ENCODE results near the gene ART5. TPM values are rescaled to one million over a fixed set of nuclear protein-coding genes. Genes with fewer than 3 reads are reported as not detected.

ART5 gene
- total and polyA plus RNA-seq, 2 experiments from 2014 or later: 44.9 to 58.7 TPM

DNA sequence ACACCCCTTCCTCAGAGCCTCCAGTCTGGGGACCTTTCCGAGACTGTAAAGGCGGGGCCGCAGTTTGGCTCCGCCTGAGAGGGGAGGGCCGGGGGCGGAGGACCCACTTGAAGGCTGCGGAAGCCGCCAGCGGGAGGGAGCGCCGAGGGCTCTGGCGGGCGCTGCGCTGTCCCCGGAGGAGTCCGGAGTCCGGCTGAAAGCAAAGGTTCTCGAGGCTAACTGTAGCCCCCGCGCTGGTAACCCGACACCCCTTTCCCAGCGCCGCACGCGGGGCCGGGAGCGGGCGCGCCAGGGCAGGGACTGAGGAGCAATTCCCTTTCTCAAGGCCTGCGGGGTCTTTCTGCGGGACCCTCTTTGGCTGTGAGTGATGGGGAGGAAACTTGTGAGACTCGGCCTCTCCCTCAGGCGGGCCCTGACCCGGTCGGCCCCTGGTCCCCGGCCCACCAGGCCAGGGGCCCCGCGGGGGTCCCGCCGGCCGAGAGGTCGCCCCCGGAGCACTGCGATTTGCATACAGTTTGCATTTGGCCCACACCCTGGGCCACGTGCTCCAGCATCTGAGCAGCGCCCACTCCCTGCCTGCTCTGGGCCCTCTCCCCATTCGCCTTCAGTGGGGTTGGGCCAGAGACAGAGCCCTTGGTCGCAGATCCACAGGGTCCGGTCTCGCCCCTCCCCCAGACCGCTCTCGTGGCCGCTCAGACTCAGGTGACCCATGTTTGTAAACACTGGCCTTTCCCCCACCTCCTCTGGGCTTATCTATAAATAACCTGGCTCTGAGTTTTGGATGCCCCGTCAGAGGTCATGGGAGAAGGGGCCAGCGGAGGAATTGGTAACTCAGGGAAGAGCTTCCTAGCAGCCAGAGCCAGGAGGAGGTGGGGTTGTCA, 519 bp upstream of the ART5 start:
- peak; percentile 86 to 97 for DNase-seq (ENCODE audit: low read depth in 1 of 2, low spot score in 1 of 2)
- Histone ChIP-seq H3K36me3 (no peaks in the 10 kb centered on the region), H3K4me3 (peak overlapping the region; percentile 43), H3K27ac (peak overlapping the region; percentile 92), H3K9me3 (ENCODE audit: low read depth) (no peaks in the 10 kb centered on the region), H3K27me3 (no peaks in the 10 kb centered on the region), H3K4me1 (ENCODE audit: low read depth) (peaks cover 6% of the 10 kb centered on the region)
- TF ChIP-seq, protein P1, sequence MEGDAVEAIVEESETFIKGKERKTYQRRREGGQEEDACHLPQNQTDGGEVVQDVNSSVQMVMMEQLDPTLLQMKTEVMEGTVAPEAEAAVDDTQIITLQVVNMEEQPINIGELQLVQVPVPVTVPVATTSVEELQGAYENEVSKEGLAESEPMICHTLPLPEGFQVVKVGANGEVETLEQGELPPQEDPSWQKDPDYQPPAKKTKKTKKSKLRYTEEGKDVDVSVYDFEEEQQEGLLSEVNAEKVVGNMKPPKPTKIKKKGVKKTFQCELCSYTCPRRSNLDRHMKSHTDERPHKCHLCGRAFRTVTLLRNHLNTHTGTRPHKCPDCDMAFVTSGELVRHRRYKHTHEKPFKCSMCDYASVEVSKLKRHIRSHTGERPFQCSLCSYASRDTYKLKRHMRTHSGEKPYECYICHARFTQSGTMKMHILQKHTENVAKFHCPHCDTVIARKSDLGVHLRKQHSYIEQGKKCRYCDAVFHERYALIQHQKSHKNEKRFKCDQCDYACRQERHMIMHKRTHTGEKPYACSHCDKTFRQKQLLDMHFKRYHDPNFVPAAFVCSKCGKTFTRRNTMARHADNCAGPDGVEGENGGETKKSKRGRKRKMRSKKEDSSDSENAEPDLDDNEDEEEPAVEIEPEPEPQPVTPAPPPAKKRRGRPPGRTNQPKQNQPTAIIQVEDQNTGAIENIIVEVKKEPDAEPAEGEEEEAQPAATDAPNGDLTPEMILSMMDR (IDR thresholded peaks at IDR 0.05; ENCODE audit: low read depth, low read length): no peak

- Histone ChIP-seq H3K4me3 (peak overlapping the region; percentile 43), H3K27me3 (no peaks in the 10 kb centered on the region), H3K4me1 (ENCODE audit: low read depth) (peaks cover 6% of the 10 kb centered on the region), H3K9me3 (ENCODE audit: low read depth) (no peaks in the 10 kb centered on the region), H3K27ac (no peak overlapping the region), H3K36me3 (no peaks in the 10 kb centered on the region)
- DNase-seq (ENCODE audit: low read depth in 1 of 2, low spot score in 1 of 2): no peak
- TF ChIP-seq, protein P1 (IDR thresholded peaks at IDR 0.05; ENCODE audit: low read depth, low read length): no peak
Observed at GRCh38 chr11:3641191-3641590, 601 bp downstream of the ART5 start.

DNA sequence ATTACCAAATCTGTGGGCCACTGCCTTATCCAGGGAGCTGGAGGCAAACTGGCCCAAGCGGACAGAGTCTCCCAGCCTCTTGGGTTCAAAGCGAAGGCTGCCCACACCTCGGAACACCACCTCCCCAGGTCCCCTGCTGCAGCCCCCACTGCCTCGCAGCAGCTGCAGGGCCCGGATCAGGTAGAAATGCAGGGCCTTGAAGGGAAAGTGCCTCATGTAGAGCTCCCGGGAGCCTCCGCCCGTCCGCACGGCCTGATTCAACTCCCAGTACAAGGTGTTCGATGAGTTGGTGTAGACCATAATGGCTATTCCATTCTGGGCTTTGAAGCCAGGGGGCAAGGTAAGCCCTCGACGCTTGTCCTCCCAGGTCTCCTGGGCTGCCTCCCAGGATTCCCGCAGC, 2.0 kb downstream of the ART5 start:
- Histone ChIP-seq H3K4me1 (ENCODE audit: low read depth) (peaks cover 6% of the 10 kb centered on the region), H3K27ac (no peak overlapping the region), H3K27me3 (no peaks in the 10 kb centered on the region), H3K4me3 (no peak overlapping the region), H3K9me3 (ENCODE audit: low read depth) (no peaks in the 10 kb centered on the region), H3K36me3 (no peaks in the 10 kb centered on the region)
- TF ChIP-seq, protein P1 (IDR thresholded peaks at IDR 0.05; ENCODE audit: low read depth, low read length): no peak
- DNase-seq (ENCODE audit: low read depth in 1 of 2, low spot score in 1 of 2): no peak

DNA sequence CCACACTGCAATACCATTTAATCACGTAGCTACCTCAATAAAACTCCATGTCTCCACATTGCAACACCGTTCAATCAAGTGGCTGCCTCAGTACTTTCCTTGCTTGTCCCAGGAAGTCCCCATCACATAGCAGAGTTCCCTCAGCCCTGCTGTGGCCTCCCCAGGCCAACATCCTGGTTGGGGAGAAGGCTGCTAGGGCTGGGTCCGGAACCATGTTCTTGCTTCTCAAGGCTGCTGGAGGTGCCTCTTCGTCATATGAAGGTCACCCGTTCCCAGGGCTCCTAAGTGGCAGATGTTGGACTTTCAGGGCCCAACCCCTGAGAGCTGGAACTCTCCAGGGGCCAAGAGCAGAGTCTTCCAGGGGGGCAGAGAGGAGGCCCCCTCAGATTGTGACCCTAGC, 3.3 kb downstream of the ART5 start:
- TF ChIP-seq, protein P1 (IDR thresholded peaks at IDR 0.05; ENCODE audit: low read depth, low read length): no peak
- Histone ChIP-seq H3K27ac (no peak overlapping the region), H3K4me3 (no peak overlapping the region), H3K27me3 (no peaks in the 10 kb centered on the region), H3K9me3 (ENCODE audit: low read depth) (no peaks in the 10 kb centered on the region), H3K36me3 (no peaks in the 10 kb centered on the region), H3K4me1 (ENCODE audit: low read depth) (peaks cover 6% of the 10 kb centered on the region)
- no peak for DNase-seq (ENCODE audit: low read depth in 1 of 2, low spot score in 1 of 2)

DNA sequence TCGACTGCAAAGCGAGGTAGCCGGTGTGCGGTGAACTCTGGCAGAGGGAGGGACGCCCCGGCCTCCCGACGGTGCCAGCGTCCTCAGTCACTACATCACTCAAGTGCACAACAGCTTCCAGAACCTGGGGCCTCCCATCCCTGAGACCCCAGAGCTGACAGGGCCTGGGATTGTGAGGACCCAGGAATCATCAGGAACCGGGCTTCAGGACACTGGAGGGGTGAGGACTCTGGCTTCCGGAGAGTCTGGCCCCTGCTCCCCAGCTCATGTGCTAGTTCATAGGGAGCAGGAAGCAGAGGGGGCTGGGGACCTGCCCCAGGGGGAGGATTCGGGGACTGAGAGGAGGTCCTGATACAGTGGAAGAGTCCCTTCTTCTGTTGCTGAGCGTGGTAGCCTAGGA, 4.6 kb downstream of the ART5 start:
- Histone ChIP-seq H3K9me3 (ENCODE audit: low read depth) (no peaks in the 10 kb centered on the region), H3K27me3 (no peaks in the 10 kb centered on the region), H3K36me3 (no peaks in the 10 kb centered on the region), H3K4me1 (ENCODE audit: low read depth) (no peaks in the 10 kb centered on the region), H3K4me3 (no peak overlapping the region), H3K27ac (no peak overlapping the region)
- DNase-seq (ENCODE audit: low read depth in 1 of 2, low spot score in 1 of 2): no peak
- TF ChIP-seq, protein P1 (IDR thresholded peaks at IDR 0.05; ENCODE audit: low read depth, low read length): no peak

Measured in cardiac muscle cell (in vitro differentiated cells and primary cell).